ENCODE results near the gene MAPKAPK5.
"Not testable (repeated sequence)": the region's sequence is repeated elsewhere in the genome, so short reads cannot be mapped to it uniquely, and the experiment has no call there.

MAPKAPK5 gene

DNA sequence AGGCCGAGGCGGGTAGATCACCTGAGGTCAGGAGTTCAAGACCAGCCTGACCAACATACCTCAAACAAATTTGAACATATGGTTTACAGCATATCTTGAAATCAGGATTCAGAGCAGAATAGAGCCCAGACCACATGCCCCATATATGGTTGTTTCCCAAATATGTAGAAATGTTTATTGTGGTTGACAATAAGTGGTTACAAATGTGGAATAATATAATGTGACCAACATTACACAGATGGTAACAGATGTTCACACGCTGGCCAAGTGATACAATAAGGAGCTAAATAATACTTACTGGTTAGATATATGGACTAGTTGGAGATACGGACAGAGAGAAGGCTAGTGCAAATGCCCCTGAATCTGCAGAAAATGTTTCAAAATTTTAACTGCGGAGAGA lies 85.3 kb downstream of the MAPKAPK5 start:
- Histone ChIP-seq H3K27ac (ENCODE audit: low read depth, low read length, severe bottlenecking) (no peak overlapping the region), H3K4me1 (ENCODE audit: control insufficient read depth, insufficient read depth, low read length, poor library complexity, severe bottlenecking) (no peaks in the 10 kb centered on the region), H3K36me3 (ENCODE audit: control insufficient read depth, insufficient read depth, low read length) (no peaks in the 10 kb centered on the region), H3K4me3 (ENCODE audit: extremely low read depth, insufficient read depth, low read length, poor library complexity, severe bottlenecking) (no peak overlapping the region), H3K9me3 (ENCODE audit: control insufficient read depth, low read length) (no peaks in the 10 kb centered on the region)
- 95 to 100% methylated on average over 3 to 4 of the region's 5 CpGs for WGBS, 2 experiments (ENCODE audit: insufficient coverage in 2 of 2)

DNA sequence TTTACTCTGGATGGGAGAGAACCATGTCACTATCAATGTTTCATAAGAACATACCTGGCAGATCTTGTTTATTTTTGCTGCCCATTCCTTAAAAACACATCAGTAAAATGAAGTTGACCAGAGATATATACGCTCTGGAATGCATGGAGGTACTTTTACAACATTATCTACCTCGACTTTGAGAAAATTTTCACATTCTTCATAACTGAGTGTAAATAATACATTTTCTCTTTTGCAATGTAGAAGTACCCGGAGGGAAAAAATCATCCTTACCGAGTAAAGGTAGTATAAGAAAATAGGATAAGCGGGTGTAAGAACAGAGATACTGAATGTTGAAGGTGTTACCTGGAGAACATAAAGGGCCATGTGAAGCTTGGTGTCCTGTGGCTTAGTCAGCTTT lies 90.2 kb downstream of the MAPKAPK5 start:
- 95 to 100% methylated on average over 2 to 3 of the region's 5 CpGs for WGBS, 2 experiments (ENCODE audit: insufficient coverage in 2 of 2)
- Histone ChIP-seq H3K36me3 (ENCODE audit: control insufficient read depth, insufficient read depth, low read length) (no peaks in the 10 kb centered on the region), H3K9me3 (ENCODE audit: control insufficient read depth, low read length) (no peaks in the 10 kb centered on the region), H3K4me1 (ENCODE audit: control insufficient read depth, insufficient read depth, low read length, poor library complexity, severe bottlenecking) (no peaks in the 10 kb centered on the region), H3K27ac (ENCODE audit: low read depth, low read length, severe bottlenecking) (no peak overlapping the region), H3K4me3 (ENCODE audit: extremely low read depth, insufficient read depth, low read length, poor library complexity, severe bottlenecking) (no peak overlapping the region)

DNA sequence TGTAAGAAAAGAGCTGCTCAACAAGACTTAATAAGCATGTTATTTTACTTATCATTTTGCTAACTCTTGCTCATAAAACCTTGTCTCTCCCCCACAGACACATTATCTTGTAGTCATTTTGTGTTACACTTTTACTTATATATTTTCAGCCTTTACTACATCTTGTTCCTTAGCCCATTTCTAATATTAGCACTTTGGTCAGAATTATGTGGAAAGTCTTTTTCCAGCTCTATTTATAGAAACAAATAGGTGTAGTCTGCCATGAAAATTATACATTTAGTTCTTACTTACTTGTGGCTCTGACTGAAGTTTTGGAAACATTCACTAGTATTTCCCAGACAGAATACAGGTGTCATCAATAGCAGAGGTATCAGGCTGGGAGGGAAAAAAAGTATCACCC lies 94.8 kb downstream of the MAPKAPK5 start:
- H3K4me3 ChIP-seq (ENCODE audit: extremely low read depth, insufficient read depth, low read length, poor library complexity, severe bottlenecking) = no peak overlapping the region
- no peaks in the 10 kb centered on the region for H3K4me1 ChIP-seq (ENCODE audit: control insufficient read depth, insufficient read depth, low read length, poor library complexity, severe bottlenecking)
- H3K9me3 ChIP-seq (ENCODE audit: control insufficient read depth, low read length) = no peaks in the 10 kb centered on the region
- no peak overlapping the region for H3K27ac ChIP-seq (ENCODE audit: low read depth, low read length, severe bottlenecking)
- no peaks in the 10 kb centered on the region for H3K36me3 ChIP-seq (ENCODE audit: control insufficient read depth, insufficient read depth, low read length)

DNA sequence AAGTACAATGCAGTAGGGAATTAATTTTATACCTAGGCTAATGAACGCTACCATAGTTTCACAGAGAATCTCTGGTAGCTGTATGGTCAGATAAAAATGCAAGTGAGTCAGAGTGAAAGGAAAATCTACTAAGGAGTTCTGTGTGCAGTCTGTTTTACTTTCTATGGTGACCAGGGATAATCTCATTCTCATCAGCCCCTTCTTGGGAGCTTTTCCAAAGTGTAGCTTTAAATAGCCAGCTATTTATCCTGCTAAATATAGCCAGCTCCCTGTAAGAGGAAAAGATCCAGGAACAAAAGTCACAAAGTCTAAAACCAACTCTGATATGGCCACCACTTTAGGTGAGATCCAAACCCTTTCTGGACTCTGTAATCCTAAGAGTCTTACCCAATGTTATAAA lies 95.4 kb downstream of the MAPKAPK5 start:
- Histone ChIP-seq H3K4me1 (ENCODE audit: control insufficient read depth, insufficient read depth, low read length, poor library complexity, severe bottlenecking) (no peaks in the 10 kb centered on the region), H3K27ac (ENCODE audit: low read depth, low read length, severe bottlenecking) (no peak overlapping the region), H3K4me3 (ENCODE audit: extremely low read depth, insufficient read depth, low read length, poor library complexity, severe bottlenecking) (no peak overlapping the region), H3K36me3 (ENCODE audit: control insufficient read depth, insufficient read depth, low read length) (no peaks in the 10 kb centered on the region), H3K9me3 (ENCODE audit: control insufficient read depth, low read length) (no peaks in the 10 kb centered on the region)
- WGBS, 2 experiments (ENCODE audit: insufficient coverage in 2 of 2) = 100% methylated on average over 1 of the region's 1 CpG

DNA sequence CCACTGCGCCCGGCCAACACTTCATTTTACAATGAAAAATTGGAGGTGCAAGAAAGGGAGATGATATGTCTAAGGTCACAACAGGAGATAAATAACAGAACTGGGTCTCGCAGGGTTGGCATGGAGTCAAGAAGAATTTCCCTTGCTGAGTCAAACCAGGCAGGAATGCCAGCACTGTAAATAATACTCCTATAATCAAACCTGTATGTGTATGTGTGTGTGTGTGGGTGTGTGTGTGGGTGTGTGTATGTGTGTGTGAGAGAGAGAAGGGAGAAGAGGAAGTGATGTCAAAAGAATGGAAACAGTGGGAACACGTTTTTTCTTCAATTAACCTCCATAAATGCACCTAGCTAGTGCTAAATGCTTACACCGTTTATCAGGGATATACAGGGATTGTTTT lies 100.5 kb downstream of the MAPKAPK5 start:
- Histone ChIP-seq H3K27ac (ENCODE audit: low read depth, low read length, severe bottlenecking) (no peak overlapping the region), H3K4me3 (ENCODE audit: extremely low read depth, insufficient read depth, low read length, poor library complexity, severe bottlenecking) (no peak overlapping the region), H3K9me3 (ENCODE audit: control insufficient read depth, low read length) (no peaks in the 10 kb centered on the region), H3K4me1 (ENCODE audit: control insufficient read depth, insufficient read depth, low read length, poor library complexity, severe bottlenecking) (no peaks in the 10 kb centered on the region), H3K36me3 (ENCODE audit: control insufficient read depth, insufficient read depth, low read length) (no peaks in the 10 kb centered on the region)
- 96 to 97% methylated on average over 3 to 4 of the region's 5 CpGs for WGBS, 2 experiments (ENCODE audit: insufficient coverage in 2 of 2)

DNA sequence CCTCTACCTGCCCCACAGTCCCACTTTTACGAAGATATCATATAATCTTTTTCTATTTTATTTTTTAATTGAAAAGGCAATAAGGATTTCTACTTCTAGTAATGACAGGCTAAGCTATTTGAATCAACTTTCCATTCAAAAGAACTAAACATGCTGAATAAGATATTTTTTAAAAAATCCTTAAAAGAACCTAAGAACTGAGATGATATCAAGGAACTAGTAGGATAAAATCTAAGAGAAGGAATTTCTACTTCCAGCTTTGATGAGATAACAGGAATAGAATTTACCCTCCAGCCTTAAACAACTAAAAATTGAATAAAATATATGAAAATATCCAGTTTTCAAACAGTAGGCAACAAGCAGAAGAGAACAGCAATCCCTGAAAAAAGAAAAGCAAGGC lies 101.9 kb downstream of the MAPKAPK5 start:
- WGBS, 2 experiments (ENCODE audit: insufficient coverage in 2 of 2) = no CpG with 5 or more reads among the region's 1 CpG
- Histone ChIP-seq H3K4me1 (ENCODE audit: control insufficient read depth, insufficient read depth, low read length, poor library complexity, severe bottlenecking) (no peaks in the 10 kb centered on the region), H3K36me3 (ENCODE audit: control insufficient read depth, insufficient read depth, low read length) (no peaks in the 10 kb centered on the region), H3K4me3 (ENCODE audit: extremely low read depth, insufficient read depth, low read length, poor library complexity, severe bottlenecking) (no peak overlapping the region), H3K9me3 (ENCODE audit: control insufficient read depth, low read length) (no peaks in the 10 kb centered on the region), H3K27ac (ENCODE audit: low read depth, low read length, severe bottlenecking) (no peak overlapping the region)

DNA sequence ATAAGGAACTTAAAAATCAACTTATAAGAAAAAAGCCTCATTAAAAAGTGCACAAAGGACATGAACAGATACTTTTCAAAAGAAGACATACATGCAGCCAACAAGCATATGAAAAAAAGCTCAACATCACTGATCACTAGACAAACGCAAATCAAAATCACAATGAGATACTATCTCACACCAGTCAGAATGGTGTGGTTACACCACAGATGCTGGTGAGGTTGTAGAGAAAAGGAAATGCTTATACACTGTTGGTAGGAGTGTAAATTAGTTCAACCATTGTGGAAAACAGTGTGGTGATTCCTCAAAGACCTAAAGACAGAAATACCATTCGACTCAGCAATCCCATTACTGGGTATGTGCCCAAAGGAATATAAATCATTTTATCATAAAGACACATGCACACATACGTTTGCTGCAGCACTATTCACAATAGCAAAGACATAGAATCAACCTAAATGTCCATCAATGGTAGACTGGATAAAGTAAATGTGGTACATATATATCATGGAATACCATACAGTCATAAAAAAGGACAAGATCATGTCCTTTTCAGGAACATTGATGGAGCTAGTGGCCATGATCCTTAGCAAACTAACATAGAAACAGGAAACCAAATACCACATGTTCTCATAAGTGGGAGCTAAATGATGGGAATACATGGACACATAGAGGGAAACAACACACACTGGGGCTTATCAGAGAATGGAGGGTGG lies 109.1 kb downstream of the MAPKAPK5 start:
- 100% methylated on average over 1 of the region's 3 CpGs for WGBS, 2 experiments (ENCODE audit: insufficient coverage in 2 of 2)

More for the DNA sequence above, 109.1 kb downstream of the MAPKAPK5 start:
- H3K36me3 ChIP-seq (ENCODE audit: control insufficient read depth, insufficient read depth, low read length); H3K4me1 ChIP-seq (ENCODE audit: control insufficient read depth, insufficient read depth, low read length, poor library complexity, severe bottlenecking); H3K4me3 ChIP-seq (ENCODE audit: extremely low read depth, insufficient read depth, low read length, poor library complexity, severe bottlenecking); H3K27ac ChIP-seq (ENCODE audit: low read depth, low read length, severe bottlenecking): not testable (repeated sequence)
- H3K9me3 ChIP-seq (ENCODE audit: control insufficient read depth, low read length) = peaks cover 16% of the 10 kb centered on the region

Data from mesodermal cell (in vitro differentiated cells).